ENCODE results near the gene EFCAB12. TPM values are rescaled to one million over a fixed set of nuclear protein-coding genes. Genes with fewer than 3 reads are reported as not detected.

EFCAB12 gene
- total RNA-seq, 1 donor from 2014 or later: not detected

DNA sequence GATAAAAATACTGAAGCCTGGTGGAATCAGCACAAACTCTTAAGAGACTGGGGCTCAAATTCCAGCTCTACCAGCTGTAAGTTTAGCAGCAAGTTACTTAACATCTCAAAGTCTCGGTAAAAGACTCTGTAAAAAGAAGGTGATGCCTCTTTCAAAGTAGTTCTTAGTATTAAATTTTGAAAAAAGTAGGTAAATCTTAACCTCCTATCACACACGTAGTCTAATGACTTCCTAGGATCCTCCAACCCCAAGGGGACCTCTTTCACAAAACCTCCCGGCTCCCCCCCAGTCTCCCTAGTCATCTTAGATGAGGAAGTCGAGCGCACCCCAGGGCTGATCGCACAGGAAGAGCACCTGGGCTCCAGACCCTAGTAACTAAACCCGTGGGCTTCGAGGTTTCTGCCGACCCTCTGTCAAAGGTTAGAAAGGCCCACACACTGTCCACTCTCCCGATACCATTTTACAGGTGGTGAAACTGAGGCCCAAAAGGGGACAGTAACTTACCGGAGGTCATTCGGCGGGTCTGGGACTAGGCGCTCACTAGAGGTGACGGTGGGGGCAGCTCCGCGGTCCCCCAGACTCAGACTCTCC is 10.9 kb upstream of the EFCAB12 start:
- H3K4me1 ChIP-seq: peaks cover 77% of the 10 kb centered on the region
- intact Hi-C loops (cut with DNase I): no loop called here
- DNase-seq (ENCODE audit: extremely low spot score in 2 of 2): no peak

DNA sequence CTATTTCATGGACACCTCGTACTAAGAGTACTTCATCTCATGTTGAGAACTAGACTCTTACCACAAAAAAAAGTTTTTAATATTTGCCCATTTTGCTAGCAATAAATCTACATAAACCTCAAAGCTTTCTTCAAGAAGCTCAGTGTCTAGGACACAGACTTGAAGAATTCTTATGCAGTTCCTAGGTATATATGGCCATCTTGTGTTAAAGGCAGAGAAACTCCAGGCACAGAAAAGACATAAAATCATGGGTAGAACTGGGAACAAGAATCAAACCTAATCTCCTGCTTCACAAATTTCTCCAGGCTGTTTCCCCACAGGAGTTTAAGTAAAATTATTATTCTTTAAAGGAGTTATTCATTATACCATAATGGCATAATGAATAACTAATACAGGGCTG is 6.9 kb upstream of the EFCAB12 start:
- peaks cover 0 to 49% of the 10 kb centered on the region in 2 donors for H3K36me3 ChIP-seq
- peaks cover 43% of the 10 kb centered on the region for H3K4me1 ChIP-seq
- no peak overlapping the region for H3K27ac ChIP-seq
- no peaks in the 10 kb centered on the region for H3K9me3 ChIP-seq
- H3K27me3 ChIP-seq: no peaks in the 10 kb centered on the region
- no peak for DNase-seq (ENCODE audit: extremely low spot score in 2 of 2)
- intact Hi-C loops (cut with DNase I): no loop called here
- H3K4me3 ChIP-seq: no peak overlapping the region
- TF ChIP-seq POLR2A (IDR thresholded peaks at IDR 0.05) (no peak), POLR2AphosphoS5 (IDR thresholded peaks at IDR 0.05; ENCODE audit: insufficient read depth in 1 of 2, low read depth in 1 of 2) (no peak)
- TF ChIP-seq, protein P1, sequence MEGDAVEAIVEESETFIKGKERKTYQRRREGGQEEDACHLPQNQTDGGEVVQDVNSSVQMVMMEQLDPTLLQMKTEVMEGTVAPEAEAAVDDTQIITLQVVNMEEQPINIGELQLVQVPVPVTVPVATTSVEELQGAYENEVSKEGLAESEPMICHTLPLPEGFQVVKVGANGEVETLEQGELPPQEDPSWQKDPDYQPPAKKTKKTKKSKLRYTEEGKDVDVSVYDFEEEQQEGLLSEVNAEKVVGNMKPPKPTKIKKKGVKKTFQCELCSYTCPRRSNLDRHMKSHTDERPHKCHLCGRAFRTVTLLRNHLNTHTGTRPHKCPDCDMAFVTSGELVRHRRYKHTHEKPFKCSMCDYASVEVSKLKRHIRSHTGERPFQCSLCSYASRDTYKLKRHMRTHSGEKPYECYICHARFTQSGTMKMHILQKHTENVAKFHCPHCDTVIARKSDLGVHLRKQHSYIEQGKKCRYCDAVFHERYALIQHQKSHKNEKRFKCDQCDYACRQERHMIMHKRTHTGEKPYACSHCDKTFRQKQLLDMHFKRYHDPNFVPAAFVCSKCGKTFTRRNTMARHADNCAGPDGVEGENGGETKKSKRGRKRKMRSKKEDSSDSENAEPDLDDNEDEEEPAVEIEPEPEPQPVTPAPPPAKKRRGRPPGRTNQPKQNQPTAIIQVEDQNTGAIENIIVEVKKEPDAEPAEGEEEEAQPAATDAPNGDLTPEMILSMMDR (IDR thresholded peaks at IDR 0.05): no peak

More for the DNA sequence above, 10.9 kb upstream of the EFCAB12 start:
- Histone ChIP-seq H3K36me3 (peaks cover 0 to 16% of the 10 kb centered on the region in 2 donors), H3K27me3 (no peaks in the 10 kb centered on the region), H3K9me3 (no peaks in the 10 kb centered on the region), H3K27ac (peak overlapping the region; percentile 94), H3K4me3 (peak overlapping the region; percentile 90 to 92)
- no peak for TF ChIP-seq POLR2A (IDR thresholded peaks at IDR 0.05)

DNA sequence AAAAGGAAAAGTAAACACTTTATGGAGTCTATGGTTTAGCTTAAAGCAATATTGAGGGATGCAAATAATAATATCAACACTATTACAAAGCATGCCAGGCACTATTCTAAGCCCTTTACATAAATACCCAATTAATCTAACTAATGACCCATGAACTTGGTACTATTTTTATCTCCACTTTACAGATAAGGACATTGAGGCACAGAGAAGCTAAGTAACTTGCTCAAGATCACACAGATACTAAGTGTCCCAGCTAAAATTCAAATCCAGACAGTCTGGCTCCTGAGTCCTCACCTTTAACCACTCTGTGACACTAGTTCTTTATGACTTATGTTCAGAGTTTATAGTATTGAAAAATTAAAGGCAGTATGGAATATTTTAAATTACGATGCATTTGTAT is 5.7 kb upstream of the EFCAB12 start:
- H3K27ac ChIP-seq: no peak overlapping the region
- no peaks in the 10 kb centered on the region for H3K27me3 ChIP-seq
- no peak for TF ChIP-seq POLR2AphosphoS5 (IDR thresholded peaks at IDR 0.05; ENCODE audit: insufficient read depth in 1 of 2, low read depth in 1 of 2)
- TF ChIP-seq, protein P1 (IDR thresholded peaks at IDR 0.05): no peak
- no peak for TF ChIP-seq POLR2A (IDR thresholded peaks at IDR 0.05)
- DNase-seq (ENCODE audit: extremely low spot score in 2 of 2): no peak
- intact Hi-C loops (cut with DNase I): no loop called here
- peaks cover 45% of the 10 kb centered on the region for H3K4me1 ChIP-seq
- H3K4me3 ChIP-seq: no peak overlapping the region
- H3K9me3 ChIP-seq: no peaks in the 10 kb centered on the region
- H3K36me3 ChIP-seq: peaks cover 0 to 49% of the 10 kb centered on the region in 2 donors

DNA sequence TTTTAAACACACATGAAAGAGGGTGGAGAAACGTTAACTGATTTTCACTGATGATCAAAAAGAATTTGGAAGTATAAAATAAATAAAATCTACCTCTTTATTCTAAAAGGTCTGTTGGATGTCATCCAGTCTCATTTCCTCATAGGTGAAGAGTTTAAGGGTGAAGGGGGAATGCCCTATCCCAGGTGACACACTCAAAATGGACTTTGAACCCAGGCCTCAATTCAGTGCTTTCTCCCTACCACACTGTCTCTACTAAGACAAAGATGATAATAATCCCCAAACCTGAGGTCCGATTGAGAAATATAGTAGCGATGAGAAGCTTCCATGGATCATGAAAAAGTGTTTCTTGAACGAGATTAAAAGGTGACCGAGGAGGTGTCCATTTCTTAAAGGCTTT is 5.1 kb upstream of the EFCAB12 start:
- H3K4me1 ChIP-seq: peaks cover 45% of the 10 kb centered on the region
- TF ChIP-seq, protein P1 (IDR thresholded peaks at IDR 0.05): no peak
- TF ChIP-seq POLR2AphosphoS5 (IDR thresholded peaks at IDR 0.05; ENCODE audit: insufficient read depth in 1 of 2, low read depth in 1 of 2) (no peak), POLR2A (IDR thresholded peaks at IDR 0.05) (no peak)
- DNase-seq (ENCODE audit: extremely low spot score in 2 of 2): no peak
- H3K36me3 ChIP-seq: peaks cover 0 to 49% of the 10 kb centered on the region in 2 donors
- H3K27me3 ChIP-seq: no peaks in the 10 kb centered on the region
- H3K4me3 ChIP-seq: no peak overlapping the region
- no peaks in the 10 kb centered on the region for H3K9me3 ChIP-seq
- H3K27ac ChIP-seq: no peak overlapping the region
- intact Hi-C loops (cut with DNase I): no loop called here

DNA sequence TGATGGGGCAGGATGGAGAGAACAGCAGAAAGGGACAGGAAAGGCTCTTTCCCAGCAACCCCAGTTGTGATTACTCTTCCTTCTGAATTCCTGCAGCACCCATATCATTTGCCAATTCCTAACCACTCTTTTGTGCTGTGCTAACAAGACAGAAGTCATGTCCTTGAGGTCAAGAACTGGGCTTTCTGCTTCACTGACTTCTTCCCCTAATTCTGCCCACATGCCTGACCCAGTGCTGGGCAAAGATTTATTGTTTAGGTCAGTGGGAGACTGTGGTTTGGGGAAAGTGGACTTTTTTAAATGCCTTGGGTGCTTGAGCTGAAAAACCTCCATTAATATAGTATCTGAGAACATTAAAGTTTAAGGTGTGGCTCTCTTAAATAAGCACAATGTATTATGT is 4.2 kb upstream of the EFCAB12 start:
- Histone ChIP-seq H3K36me3 (peaks cover 0 to 48% of the 10 kb centered on the region in 2 donors), H3K9me3 (no peaks in the 10 kb centered on the region), H3K27me3 (no peaks in the 10 kb centered on the region), H3K27ac (no peak overlapping the region), H3K4me3 (no peak overlapping the region), H3K4me1 (peaks cover 43% of the 10 kb centered on the region)
- intact Hi-C loops (cut with DNase I): no loop called here
- DNase-seq (ENCODE audit: extremely low spot score in 2 of 2): no peak
- TF ChIP-seq, protein P1 (IDR thresholded peaks at IDR 0.05): no peak
- TF ChIP-seq POLR2AphosphoS5 (IDR thresholded peaks at IDR 0.05; ENCODE audit: insufficient read depth in 1 of 2, low read depth in 1 of 2) (no peak), POLR2A (IDR thresholded peaks at IDR 0.05) (no peak)
